ENCODE data around the gene MYO3B.
"Not testable (repeated sequence)": the region's sequence is repeated elsewhere in the genome, so short reads cannot be mapped to it uniquely, and the experiment has no call there.

MYO3B gene

GRCh38 chr2:170349269-170349668 lies 171.3 kb downstream of the MYO3B start:
- DNase-seq = not testable (repeated sequence)

GRCh38 chr2:170350929-170351826 lies 173.2 kb downstream of the MYO3B start:
- no peak for DNase-seq

GRCh38 chr2:170353723-170354122 lies 175.8 kb downstream of the MYO3B start:
- DNase-seq = no peak

GRCh38 chr2:170354388-170354787 lies 176.4 kb downstream of the MYO3B start:
- no peak for DNase-seq

GRCh38 chr2:170354855-170355780 lies 177.2 kb downstream of the MYO3B start:
- no peak for DNase-seq

- no peak for DNase-seq
These were observed 181.5 kb downstream of the MYO3B start for GRCh38 chr2:170359466-170359865.

- DNase-seq = no peak
These were observed 182.7 kb downstream of the MYO3B start for GRCh38 chr2:170360546-170361089.

GRCh38 chr2:170361090-170361936 lies 183.4 kb downstream of the MYO3B start:
- peak; percentile 37 to 56 for DNase-seq

- DNase-seq = no peak
These were observed 184.4 kb downstream of the MYO3B start for GRCh38 chr2:170362313-170362870.

- DNase-seq = no peak
These were observed 185.1 kb downstream of the MYO3B start for GRCh38 chr2:170362871-170363631.

- DNase-seq = no peak
These were observed 187.1 kb downstream of the MYO3B start for GRCh38 chr2:170365003-170365402.

- DNase-seq = no peak
These were observed 187.7 kb downstream of the MYO3B start for GRCh38 chr2:170365686-170366085.

GRCh38 chr2:170368370-170368769 lies 190.4 kb downstream of the MYO3B start:
- DNase-seq = peak in 1 of 2 donors; percentile 5

- no peak for DNase-seq
These were observed 191.3 kb downstream of the MYO3B start for GRCh38 chr2:170369228-170369627.

GRCh38 chr2:170369894-170370293 lies 191.9 kb downstream of the MYO3B start:
- peak in 1 of 2 donors; percentile 10 for DNase-seq

GRCh38 chr2:170371231-170371998 lies 193.5 kb downstream of the MYO3B start:
- DNase-seq = no peak

- DNase-seq = no peak
These were observed 197.2 kb downstream of the MYO3B start for GRCh38 chr2:170375192-170375591.

GRCh38 chr2:170377500-170378207 lies 199.7 kb downstream of the MYO3B start:
- DNase-seq = no peak

- no peak for DNase-seq
These were observed 202.3 kb downstream of the MYO3B start for GRCh38 chr2:170380267-170380666.

- DNase-seq = no peak
These were observed 203.7 kb downstream of the MYO3B start for GRCh38 chr2:170381678-170382077.
